ENCODE data around the gene SRGAP3.

DNA sequence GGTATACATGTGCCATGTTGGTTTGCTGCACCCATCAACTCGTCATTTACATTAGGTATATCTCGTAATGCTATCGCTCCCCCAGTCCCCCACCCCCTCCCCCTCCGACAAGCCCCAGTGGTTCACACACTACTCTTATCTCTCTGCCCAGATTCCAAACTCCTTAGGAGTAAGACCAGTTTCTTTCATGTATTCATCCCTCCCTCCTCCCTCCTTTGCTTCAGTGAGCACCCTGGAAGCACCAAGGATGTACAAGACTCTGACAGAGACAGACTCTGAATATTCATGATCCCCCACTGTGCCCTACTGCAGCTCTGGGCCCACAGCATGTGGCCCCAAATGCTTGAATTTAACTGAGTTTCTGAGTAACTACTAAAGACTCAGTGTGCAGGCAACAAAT, 172.4 kb downstream of the SRGAP3 start:
- TF ChIP-seq, protein P1, sequence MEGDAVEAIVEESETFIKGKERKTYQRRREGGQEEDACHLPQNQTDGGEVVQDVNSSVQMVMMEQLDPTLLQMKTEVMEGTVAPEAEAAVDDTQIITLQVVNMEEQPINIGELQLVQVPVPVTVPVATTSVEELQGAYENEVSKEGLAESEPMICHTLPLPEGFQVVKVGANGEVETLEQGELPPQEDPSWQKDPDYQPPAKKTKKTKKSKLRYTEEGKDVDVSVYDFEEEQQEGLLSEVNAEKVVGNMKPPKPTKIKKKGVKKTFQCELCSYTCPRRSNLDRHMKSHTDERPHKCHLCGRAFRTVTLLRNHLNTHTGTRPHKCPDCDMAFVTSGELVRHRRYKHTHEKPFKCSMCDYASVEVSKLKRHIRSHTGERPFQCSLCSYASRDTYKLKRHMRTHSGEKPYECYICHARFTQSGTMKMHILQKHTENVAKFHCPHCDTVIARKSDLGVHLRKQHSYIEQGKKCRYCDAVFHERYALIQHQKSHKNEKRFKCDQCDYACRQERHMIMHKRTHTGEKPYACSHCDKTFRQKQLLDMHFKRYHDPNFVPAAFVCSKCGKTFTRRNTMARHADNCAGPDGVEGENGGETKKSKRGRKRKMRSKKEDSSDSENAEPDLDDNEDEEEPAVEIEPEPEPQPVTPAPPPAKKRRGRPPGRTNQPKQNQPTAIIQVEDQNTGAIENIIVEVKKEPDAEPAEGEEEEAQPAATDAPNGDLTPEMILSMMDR (IDR thresholded peaks at IDR 0.05), result no peak
- no peak for TF ChIP-seq POLR2A (IDR thresholded peaks at IDR 0.05)
- TF ChIP-seq POLR2AphosphoS5 (IDR thresholded peaks at IDR 0.05), result no peak
- TF ChIP-seq EP300 (IDR thresholded peaks at IDR 0.05), result no peak
